ENCODE results near the gene RIBC2. TPM values are rescaled to one million over a fixed set of nuclear protein-coding genes. Genes with fewer than 3 reads are reported as not detected.

Gene RIBC2
- total and polyA plus RNA-seq, 2 of the 13 experiments (the other 11 are each of a cell fraction or from before 2014, with no cell fraction given): 0.55 TPM; not detected in 1

GRCh38 chr22:45475063-45475747 lies 61.7 kb downstream of the RIBC2 start:
- Histone ChIP-seq H3K9me3 (ENCODE audit: low read length) (no peaks in the 10 kb centered on the region), H3K36me3 (replicated peaks in 1 of 2; ENCODE audit: control insufficient read depth in 1 of 2, insufficient read depth in 2 of 2, low read length in 2 of 2) (no peaks in the 10 kb centered on the region), H3K79me2 (ENCODE audit: insufficient read depth, low read length) (no peaks in the 10 kb centered on the region), H4K20me1 (ENCODE audit: insufficient read depth, low read length) (no peaks in the 10 kb centered on the region), H3K27ac (ENCODE audit: extremely low read length, insufficient read depth, low read length) (no peak overlapping the region), H3K4me3 (replicated peaks in 1 of 3; ENCODE audit: insufficient read depth in 1 of 3, low read depth in 2 of 3, low read length in 3 of 3) (no peak overlapping the region), H3K27me3 (ENCODE audit: control insufficient read depth in 1 of 2, insufficient read depth in 2 of 2, low read length in 2 of 2) (no peaks in the 10 kb centered on the region), H3K4me1 (ENCODE audit: insufficient read depth, low read length) (peaks cover 55% of the 10 kb centered on the region), H3K4me2 (ENCODE audit: low read depth, low read length) (peak overlapping the region; percentile 33; the same call in 1 of the 2 replicates), H2AFZ (ENCODE audit: low read length) (no peak overlapping the region), H3K9ac (ENCODE audit: insufficient read depth, low read depth, low read length) (no peak overlapping the region)
- DNase-seq (ENCODE audit: low spot score): no peak
- no TSS peak for BruUV-seq (replicated peaks)
- 74% methylated on average over 8 of the region's 8 CpGs for WGBS (ENCODE audit: low lambda C conversion rate)
- TF ChIP-seq SNAI1 (CRISPR knock-in tag; IDR thresholded peaks at IDR 0.05; ENCODE audit: borderline replicate concordance) (no peak), DPF2 (CRISPR knock-in tag; IDR thresholded peaks at IDR 0.05; ENCODE audit: borderline replicate concordance, low read depth) (no peak), ZNF552 (CRISPR knock-in tag; IDR thresholded peaks at IDR 0.05; ENCODE audit: borderline replicate concordance) (no peak), PRDM4 (CRISPR knock-in tag; IDR thresholded peaks at IDR 0.05; ENCODE audit: borderline replicate concordance) (no peak), ZBTB20 (CRISPR knock-in tag; IDR thresholded peaks at IDR 0.05; ENCODE audit: borderline replicate concordance, low read depth) (no peak), ZNF335 (CRISPR knock-in tag; IDR thresholded peaks at IDR 0.05) (no peak), KDM3A (CRISPR knock-in tag; IDR thresholded peaks at IDR 0.05; ENCODE audit: low read depth) (no peak), ZMYM3 (CRISPR knock-in tag; IDR thresholded peaks at IDR 0.05) (peak; percentile 54), PPARG (CRISPR knock-in tag; conservative IDR thresholded peaks at IDR 0.05) (no peak), PRPF4 (IDR thresholded peaks at IDR 0.05; ENCODE audit: low read depth, low read length, poor library complexity, severe bottlenecking) (no peak), CBX2 (IDR thresholded peaks at IDR 0.05; ENCODE audit: low read depth, low read length) (no peak), CBX2 (CRISPR knock-in tag; IDR thresholded peaks at IDR 0.05; ENCODE audit: low read depth) (no peak), SPEN (CRISPR knock-in tag; IDR thresholded peaks at IDR 0.05; ENCODE audit: low read depth) (no peak), ZNF263 (CRISPR knock-in tag; IDR thresholded peaks at IDR 0.05) (no peak), ZNF629 (CRISPR knock-in tag; conservative IDR thresholded peaks at IDR 0.05) (peak; percentile 91)
- POLR2A ChIA-PET: no interaction called here
- in situ Hi-C loops (cut with HindIII; ENCODE audit: extremely low pct_ligation_motif_present, low pct_unique_long_range_greater_than_20kb) (no loop called here), intact Hi-C loops (cut with micrococcal nuclease; ENCODE audit: unreplicated experiment) (no loop called here)
- FAIRE-seq: no peak
- no peak for ATAC-seq
- CTCF ChIA-PET (ENCODE audit: low intra/inter-chr PET ratio, low total read pairs): no interaction called here

Measured in HepG2 (cell line).